ENCODE results near the gene B4GALNT3.

Gene B4GALNT3

GRCh38 chr12:578748-579419 is 119.1 kb downstream of the B4GALNT3 start:
- TF ChIP-seq CTCF (IDR thresholded peaks at IDR 0.05; ENCODE audit: low read depth, low read length) = no peak
- DNase-seq (ENCODE audit: extremely low read depth, low read depth) = no peak

- DNase-seq (ENCODE audit: extremely low read depth, low read depth) = no peak
- no peak for TF ChIP-seq CTCF (IDR thresholded peaks at IDR 0.05; ENCODE audit: low read depth, low read length)
Observed at GRCh38 chr12:579420-580110, 119.8 kb downstream of the B4GALNT3 start.

GRCh38 chr12:580813-581212 is 121.1 kb downstream of the B4GALNT3 start:
- DNase-seq (ENCODE audit: extremely low read depth, low read depth) = no peak
- TF ChIP-seq CTCF (IDR thresholded peaks at IDR 0.05; ENCODE audit: low read depth, low read length) = no peak

- TF ChIP-seq CTCF (IDR thresholded peaks at IDR 0.05; ENCODE audit: low read depth, low read length) = no peak
- DNase-seq (ENCODE audit: extremely low read depth, low read depth) = no peak
Observed at GRCh38 chr12:581321-581720, 121.6 kb downstream of the B4GALNT3 start.

GRCh38 chr12:581746-582145 is 122.0 kb downstream of the B4GALNT3 start:
- TF ChIP-seq CTCF (IDR thresholded peaks at IDR 0.05; ENCODE audit: low read depth, low read length) = no peak
- no peak for DNase-seq (ENCODE audit: extremely low read depth, low read depth)

- DNase-seq (ENCODE audit: extremely low read depth, low read depth) = no peak
Observed at GRCh38 chr12:583251-583869, 123.6 kb downstream of the B4GALNT3 start.

More at GRCh38 chr12:583251-583869, 123.6 kb downstream of the B4GALNT3 start:
- no peak for TF ChIP-seq CTCF (IDR thresholded peaks at IDR 0.05; ENCODE audit: low read depth, low read length)

All from AG09319 (cell line).